Neuron (in vitro differentiated cells): ENCODE measurements around the gene CNTNAP2.
"Not testable (repeated sequence)": the region's sequence is repeated elsewhere in the genome, so short reads cannot be mapped to it uniquely, and the experiment has no call there.

ENCODE experiments used
- H2AFZ ChIP-seq: one replicate; pipeline ENCODE4 v1.6.1; 2013; ENCODE audit warnings: low read depth, mild to moderate bottlenecking, inconsistent platforms, low read length, moderate library complexity
- H3K27me3 ChIP-seq: one replicate; pipeline ENCODE4 v1.6.1; 2013; ENCODE audit warnings: low read length; ENCODE audit not compliant: insufficient read depth
- H3K36me3 ChIP-seq: one replicate; pipeline ENCODE4 v1.6.1; 2013; ENCODE audit warnings: low read length; ENCODE audit not compliant: insufficient read depth
- H3K4me1 ChIP-seq: one replicate; pipeline ENCODE4 v1.6.1; 2013; ENCODE audit warnings: low read length; ENCODE audit not compliant: insufficient read depth
- H3K4me3 ChIP-seq: 2 replicates; pipeline ENCODE4 v1.5.1; 2013; ENCODE audit warnings: mild to moderate bottlenecking, low read length, moderate library complexity
- H3K9me3 ChIP-seq: one replicate; pipeline ENCODE4 v1.6.1; 2013; ENCODE audit warnings: low read length

CNTNAP2 gene

GRCh38 chr7:147079083-147079482 is 962.5 kb downstream of the CNTNAP2 start:
- Histone ChIP-seq H3K27me3 (no peaks in the 10 kb centered on the region), H3K9me3 (no peaks in the 10 kb centered on the region), H3K36me3 (no peaks in the 10 kb centered on the region), H2AFZ (no peak overlapping the region), H3K4me1 (no peaks in the 10 kb centered on the region), H3K4me3 (no peak overlapping the region)

GRCh38 chr7:147079921-147080420 is 963.4 kb downstream of the CNTNAP2 start:
- H3K9me3 ChIP-seq, result no peaks in the 10 kb centered on the region
- no peak overlapping the region for H3K4me3 ChIP-seq
- H3K4me1 ChIP-seq, result no peaks in the 10 kb centered on the region
- no peak overlapping the region for H2AFZ ChIP-seq
- H3K27me3 ChIP-seq, result no peaks in the 10 kb centered on the region
- no peaks in the 10 kb centered on the region for H3K36me3 ChIP-seq

GRCh38 chr7:147081117-147081516 is 964.5 kb downstream of the CNTNAP2 start:
- no peaks in the 10 kb centered on the region for H3K9me3 ChIP-seq

GRCh38 chr7:147089051-147089461 is 972.5 kb downstream of the CNTNAP2 start:
- H2AFZ ChIP-seq, result no peak overlapping the region
- no peaks in the 10 kb centered on the region for H3K36me3 ChIP-seq
- H3K27me3 ChIP-seq, result no peaks in the 10 kb centered on the region
- H3K9me3 ChIP-seq, result no peaks in the 10 kb centered on the region
- H3K4me3 ChIP-seq, result no peak overlapping the region
- no peaks in the 10 kb centered on the region for H3K4me1 ChIP-seq

More at GRCh38 chr7:147081117-147081516, 964.5 kb downstream of the CNTNAP2 start:
- Histone ChIP-seq H3K4me3 (no peak overlapping the region), H3K27me3 (no peaks in the 10 kb centered on the region), H3K4me1 (no peaks in the 10 kb centered on the region), H2AFZ (no peak overlapping the region), H3K36me3 (no peaks in the 10 kb centered on the region)

GRCh38 chr7:147089608-147090007 is 973.0 kb downstream of the CNTNAP2 start:
- H2AFZ ChIP-seq, result no peak overlapping the region
- no peaks in the 10 kb centered on the region for H3K9me3 ChIP-seq
- no peaks in the 10 kb centered on the region for H3K36me3 ChIP-seq
- H3K4me3 ChIP-seq, result no peak overlapping the region
- no peaks in the 10 kb centered on the region for H3K4me1 ChIP-seq
- H3K27me3 ChIP-seq, result no peaks in the 10 kb centered on the region

- Histone ChIP-seq H3K4me3 (no peak overlapping the region), H3K36me3 (no peaks in the 10 kb centered on the region), H3K27me3 (no peaks in the 10 kb centered on the region), H3K4me1 (no peaks in the 10 kb centered on the region), H3K9me3 (no peaks in the 10 kb centered on the region), H2AFZ (no peak overlapping the region)
These were observed 980.0 kb downstream of the CNTNAP2 start for GRCh38 chr7:147096629-147097028.

- Histone ChIP-seq H3K4me3 (no peak overlapping the region), H3K4me1 (no peaks in the 10 kb centered on the region), H2AFZ (no peak overlapping the region), H3K36me3 (no peaks in the 10 kb centered on the region), H3K9me3 (no peaks in the 10 kb centered on the region), H3K27me3 (no peaks in the 10 kb centered on the region)
These were observed 986.6 kb downstream of the CNTNAP2 start for GRCh38 chr7:147103224-147103623.

- Histone ChIP-seq H3K36me3 (no peaks in the 10 kb centered on the region), H2AFZ (no peak overlapping the region), H3K9me3 (no peaks in the 10 kb centered on the region), H3K4me3 (no peak overlapping the region), H3K27me3 (no peaks in the 10 kb centered on the region), H3K4me1 (no peaks in the 10 kb centered on the region)
These were observed 990.1 kb downstream of the CNTNAP2 start for GRCh38 chr7:147106746-147107145.

GRCh38 chr7:147114525-147114924 is 997.9 kb downstream of the CNTNAP2 start:
- H3K27me3 ChIP-seq, H3K36me3 ChIP-seq, H3K4me3 ChIP-seq, H3K9me3 ChIP-seq, H3K4me1 ChIP-seq, H2AFZ ChIP-seq: not testable (repeated sequence)

- Histone ChIP-seq H3K4me3 (no peak overlapping the region), H3K36me3 (no peaks in the 10 kb centered on the region), H3K27me3 (no peaks in the 10 kb centered on the region), H2AFZ (no peak overlapping the region), H3K4me1 (no peaks in the 10 kb centered on the region), H3K9me3 (no peaks in the 10 kb centered on the region)
These were observed 1019.8 kb downstream of the CNTNAP2 start for GRCh38 chr7:147136352-147136751.

GRCh38 chr7:147145194-147145593 is 1028.6 kb downstream of the CNTNAP2 start:
- Histone ChIP-seq H2AFZ (no peak overlapping the region), H3K36me3 (no peaks in the 10 kb centered on the region), H3K9me3 (no peaks in the 10 kb centered on the region), H3K4me1 (no peaks in the 10 kb centered on the region), H3K27me3 (no peaks in the 10 kb centered on the region), H3K4me3 (no peak overlapping the region)

- no peaks in the 10 kb centered on the region for H3K4me1 ChIP-seq
- no peaks in the 10 kb centered on the region for H3K27me3 ChIP-seq
- no peak overlapping the region for H3K4me3 ChIP-seq
- no peaks in the 10 kb centered on the region for H3K9me3 ChIP-seq
- H3K36me3 ChIP-seq, result no peaks in the 10 kb centered on the region
- H2AFZ ChIP-seq, result no peak overlapping the region
These were observed 1029.6 kb downstream of the CNTNAP2 start for GRCh38 chr7:147146169-147146568.

- Histone ChIP-seq H3K9me3 (no peaks in the 10 kb centered on the region), H3K27me3 (no peaks in the 10 kb centered on the region), H2AFZ (no peak overlapping the region), H3K36me3 (no peaks in the 10 kb centered on the region), H3K4me3 (no peak overlapping the region), H3K4me1 (no peaks in the 10 kb centered on the region)
These were observed 1035.1 kb downstream of the CNTNAP2 start for GRCh38 chr7:147151661-147152060.

GRCh38 chr7:147153571-147153970 is 1037.0 kb downstream of the CNTNAP2 start:
- Histone ChIP-seq H3K36me3 (no peaks in the 10 kb centered on the region), H3K27me3 (no peaks in the 10 kb centered on the region), H3K4me1 (no peaks in the 10 kb centered on the region), H2AFZ (no peak overlapping the region), H3K4me3 (no peak overlapping the region), H3K9me3 (no peaks in the 10 kb centered on the region)
